Measurements from ENCODE around the gene SLC6A1.
A peak's percentile ranks its signal among the peaks of the same experiment; 100 is the strongest.

The SLC6A1 gene

GRCh38 chr3:10972072-10972782 is 20.3 kb upstream of the SLC6A1 start:
- DNase-seq, result no peak

- DNase-seq, result no peak
These were observed 19.4 kb upstream of the SLC6A1 start for GRCh38 chr3:10973046-10973595.

GRCh38 chr3:10974131-10974530 is 18.4 kb upstream of the SLC6A1 start:
- DNase-seq, result no peak

- DNase-seq, result no peak
These were observed 17.7 kb upstream of the SLC6A1 start for GRCh38 chr3:10974746-10975375.

- no peak for DNase-seq
These were observed 16.8 kb upstream of the SLC6A1 start for GRCh38 chr3:10975695-10976234.

GRCh38 chr3:10976770-10977169 is 15.8 kb upstream of the SLC6A1 start:
- no peak for DNase-seq

- no peak for DNase-seq
These were observed 14.5 kb upstream of the SLC6A1 start for GRCh38 chr3:10977892-10978510.

- no peak for DNase-seq
These were observed 13.6 kb upstream of the SLC6A1 start for GRCh38 chr3:10978956-10979355.

GRCh38 chr3:10980312-10980711 is 12.2 kb upstream of the SLC6A1 start:
- no peak for DNase-seq

- no peak for DNase-seq
These were observed 11.5 kb upstream of the SLC6A1 start for GRCh38 chr3:10981031-10981430.

GRCh38 chr3:10981961-10982360 is 10.6 kb upstream of the SLC6A1 start:
- no peak for DNase-seq

- DNase-seq, result no peak
These were observed 9.8 kb upstream of the SLC6A1 start for GRCh38 chr3:10982782-10983181.

GRCh38 chr3:10983219-10983916 is 9.2 kb upstream of the SLC6A1 start:
- DNase-seq, result peak in 1 of 2 donors; percentile 21

- no peak for DNase-seq
These were observed 8.1 kb upstream of the SLC6A1 start for GRCh38 chr3:10984371-10984896.

GRCh38 chr3:10985181-10985580 is 7.4 kb upstream of the SLC6A1 start:
- no peak for DNase-seq

GRCh38 chr3:10986592-10986991 is 6.0 kb upstream of the SLC6A1 start:
- no peak for DNase-seq

GRCh38 chr3:10988001-10988665 is 4.4 kb upstream of the SLC6A1 start:
- DNase-seq, result no peak

- no peak for DNase-seq
These were observed 3.5 kb upstream of the SLC6A1 start for GRCh38 chr3:10988991-10989484.

- DNase-seq, result no peak
These were observed 588 bp downstream of the SLC6A1 start for GRCh38 chr3:10992943-10993728.

GRCh38 chr3:10993729-10994065 is 1.1 kb downstream of the SLC6A1 start:
- DNase-seq, result no peak

- no peak for DNase-seq
These were observed 1.8 kb downstream of the SLC6A1 start for GRCh38 chr3:10994306-10994705.

Data from CD4-positive, alpha-beta T cell treated with Interleukin-4 for 1 hour (primary cell).